Thoracic aorta (tissue), 2 donors: Measurements from ENCODE around the gene ABLIM2. TPM values are rescaled to one million over a fixed set of nuclear protein-coding genes. Genes with fewer than 3 reads are reported as not detected.

ENCODE experiments used
- ATAC-seq: fragments of 150-250 bp; one replicate; pipeline ENCODE4 v1.8.0; 2017; ENCODE audit warnings: low read depth; ENCODE audit not compliant: insufficient number of reproducible peaks, low FRiP score
- DNase-seq: peaks from one replicate; pipeline ENCODE4 v3.0.0-alpha.2; 2020; ENCODE audit warnings: low spot score
- H3K27ac ChIP-seq, 2 donors: fragments of 200-600 bp; sonication (generic); 1 replicate in 1 of 2; 2 replicates in 1 of 2; pipeline ENCODE4 v1.5.1; 2016; ENCODE audit warnings: mild to moderate bottlenecking in 2 of 2, moderate library complexity in 2 of 2
- H3K27me3 ChIP-seq: fragments of 200-600 bp; sonication (generic); replicated peaks from 2 replicates; pipeline ENCODE4 v1.6.0; 2016; ENCODE audit warnings: mild to moderate bottlenecking; ENCODE audit not compliant: insufficient read depth
- H3K36me3 ChIP-seq: fragments of 200-600 bp; sonication (generic); one replicate; pipeline ENCODE4 v1.5.1; 2016
- H3K4me1 ChIP-seq, 2 donors: fragments of 200-600 bp; sonication (generic); 1 replicate in 1 of 2; 2 replicates in 1 of 2; pipeline versions ENCODE4 v1.5.1 to v1.6.0; 2016; ENCODE audit warnings: low read depth in 2 of 2, mild to moderate bottlenecking in 1 of 2; ENCODE audit not compliant: control insufficient read depth in 1 of 2
- H3K4me3 ChIP-seq: fragments of 200-600 bp; sonication (generic); 2 replicates; pipeline ENCODE4 v1.5.1; 2016; ENCODE audit warnings: mild to moderate bottlenecking
- H3K9me3 ChIP-seq: fragments of 200-600 bp; sonication (generic); 2 replicates; pipeline ENCODE4 v1.5.1; 2016
- total RNA-seq, 2 donors: library from RNA; depleted of rRNA; stranded (reverse); fragments of >200 nt; gene quantifications; one replicate each; pipeline versions ENCODE4 v1.1.0 to v1.2.3, GENCODE V29; 2016
- TF ChIP-seq, protein P1 (sequence below): fragments of 200-600 bp; sonication (generic); IDR thresholded peaks from one replicate; pipeline ENCODE4 v1.5.1; 2019; ENCODE audit warnings: antibody characterized with exemption

The ABLIM2 gene
- total RNA-seq, 2 donors from 2014 or later = 25.6 to 28.6 TPM

DNA sequence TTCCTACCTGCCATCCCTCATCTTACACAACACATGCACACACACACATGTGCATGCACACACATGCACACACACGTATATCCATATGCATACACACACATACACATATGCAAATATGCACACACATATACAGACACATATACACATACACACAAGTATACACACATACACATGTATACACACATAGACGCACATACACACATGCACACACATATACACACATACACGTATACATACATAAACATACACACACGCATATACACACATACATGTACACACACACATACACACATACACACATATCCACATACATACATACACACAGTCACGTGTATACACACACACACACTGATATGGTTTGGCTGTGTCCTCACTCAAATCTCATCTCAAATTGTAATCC, 182.0 kb downstream of the ABLIM2 start:
- TF ChIP-seq, protein P1, sequence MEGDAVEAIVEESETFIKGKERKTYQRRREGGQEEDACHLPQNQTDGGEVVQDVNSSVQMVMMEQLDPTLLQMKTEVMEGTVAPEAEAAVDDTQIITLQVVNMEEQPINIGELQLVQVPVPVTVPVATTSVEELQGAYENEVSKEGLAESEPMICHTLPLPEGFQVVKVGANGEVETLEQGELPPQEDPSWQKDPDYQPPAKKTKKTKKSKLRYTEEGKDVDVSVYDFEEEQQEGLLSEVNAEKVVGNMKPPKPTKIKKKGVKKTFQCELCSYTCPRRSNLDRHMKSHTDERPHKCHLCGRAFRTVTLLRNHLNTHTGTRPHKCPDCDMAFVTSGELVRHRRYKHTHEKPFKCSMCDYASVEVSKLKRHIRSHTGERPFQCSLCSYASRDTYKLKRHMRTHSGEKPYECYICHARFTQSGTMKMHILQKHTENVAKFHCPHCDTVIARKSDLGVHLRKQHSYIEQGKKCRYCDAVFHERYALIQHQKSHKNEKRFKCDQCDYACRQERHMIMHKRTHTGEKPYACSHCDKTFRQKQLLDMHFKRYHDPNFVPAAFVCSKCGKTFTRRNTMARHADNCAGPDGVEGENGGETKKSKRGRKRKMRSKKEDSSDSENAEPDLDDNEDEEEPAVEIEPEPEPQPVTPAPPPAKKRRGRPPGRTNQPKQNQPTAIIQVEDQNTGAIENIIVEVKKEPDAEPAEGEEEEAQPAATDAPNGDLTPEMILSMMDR = no peak

DNA sequence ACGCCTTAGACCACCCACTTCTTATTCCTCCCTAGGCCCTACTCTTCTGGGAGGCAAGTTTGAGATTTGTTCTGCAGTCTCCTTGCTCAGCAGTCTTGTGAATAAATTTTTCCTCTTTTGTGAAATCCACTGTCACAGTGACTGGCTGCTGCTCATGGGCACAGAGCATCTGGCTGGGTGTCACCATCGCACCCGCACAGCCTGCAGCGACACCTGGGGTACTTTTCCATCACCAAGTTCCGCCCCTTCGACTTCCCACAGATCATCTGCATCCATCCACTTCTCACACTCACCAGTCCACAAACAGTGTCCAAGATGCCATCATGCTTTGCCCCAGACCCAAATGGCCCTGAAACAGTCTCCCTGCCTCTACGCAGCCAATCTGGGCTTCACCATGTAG, 182.6 kb downstream of the ABLIM2 start:
- ATAC-seq (no peak), DNase-seq (no peak)
- Histone ChIP-seq H3K27ac (no peak overlapping the region), H3K4me1 (peaks cover 3 to 20% of the 10 kb centered on the region in 2 donors), H3K27me3 (no peaks in the 10 kb centered on the region), H3K36me3 (no peaks in the 10 kb centered on the region), H3K4me3 (no peak overlapping the region), H3K9me3 (no peaks in the 10 kb centered on the region)
- TF ChIP-seq, protein P1 = no peak

More for the DNA sequence above, 182.0 kb downstream of the ABLIM2 start:
- Histone ChIP-seq H3K27ac (no peak overlapping the region), H3K27me3 (no peaks in the 10 kb centered on the region), H3K4me1 (peaks cover 3 to 19% of the 10 kb centered on the region in 2 donors), H3K9me3 (no peaks in the 10 kb centered on the region), H3K36me3 (no peaks in the 10 kb centered on the region), H3K4me3 (no peak overlapping the region)
- ATAC-seq (no peak), DNase-seq (no peak)

DNA sequence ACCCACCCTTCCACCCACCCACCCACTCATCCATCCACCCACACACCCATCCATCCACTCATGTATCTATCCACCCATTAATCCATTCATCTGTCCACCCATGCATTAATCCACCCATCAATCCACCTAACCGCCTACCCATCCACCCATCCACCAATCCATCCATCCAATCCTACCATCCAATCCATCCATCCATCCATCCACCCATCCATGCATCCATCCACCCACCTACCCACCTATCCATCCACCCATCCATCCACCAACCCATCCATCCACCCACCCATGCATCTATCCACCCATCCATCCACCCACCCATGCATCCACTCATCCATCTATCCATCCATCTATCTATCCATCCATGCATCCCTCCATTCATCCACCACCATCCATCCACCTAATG, 184.2 kb downstream of the ABLIM2 start:
- no peak for ATAC-seq
- peaks cover 15 to 35% of the 10 kb centered on the region in 2 donors for H3K4me1 ChIP-seq
- H3K27ac ChIP-seq = no peak overlapping the region

DNA sequence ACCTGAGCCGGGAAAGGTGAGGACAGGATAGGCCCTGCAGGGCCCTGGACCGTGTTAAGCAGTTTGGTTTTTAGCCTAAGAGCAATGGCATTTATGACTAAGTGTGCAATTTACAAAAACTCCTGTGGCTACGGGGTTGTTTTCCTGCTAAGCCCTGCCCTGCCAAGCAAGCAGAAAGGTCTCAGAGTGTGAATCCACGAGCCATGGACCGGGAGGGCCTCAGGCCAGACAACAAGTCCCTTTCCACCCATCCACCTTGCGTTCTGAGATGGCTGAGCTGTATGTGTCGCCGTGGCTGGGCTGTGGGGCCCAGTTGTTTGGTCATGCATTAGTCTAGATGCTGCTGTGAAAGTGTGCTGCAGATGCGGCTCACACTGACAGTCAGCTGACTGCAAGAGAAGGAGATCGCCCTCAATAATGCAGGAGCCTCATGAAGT, 185.1 kb downstream of the ABLIM2 start:
- ATAC-seq (no peak), DNase-seq (no peak)
- Histone ChIP-seq H3K36me3 (no peaks in the 10 kb centered on the region), H3K4me3 (no peak overlapping the region), H3K9me3 (no peaks in the 10 kb centered on the region), H3K27me3 (no peaks in the 10 kb centered on the region), H3K4me1 (peaks cover 22 to 42% of the 10 kb centered on the region in 2 donors), H3K27ac (peak overlapping the region; percentile 53 to 70)
- TF ChIP-seq, protein P1 = no peak

More for the DNA sequence above, 184.2 kb downstream of the ABLIM2 start:
- DNase-seq = no peak
- H3K36me3 ChIP-seq = no peaks in the 10 kb centered on the region
- H3K27me3 ChIP-seq = no peaks in the 10 kb centered on the region
- TF ChIP-seq, protein P1 = no peak
- H3K4me3 ChIP-seq = no peak overlapping the region
- H3K9me3 ChIP-seq = no peaks in the 10 kb centered on the region

DNA sequence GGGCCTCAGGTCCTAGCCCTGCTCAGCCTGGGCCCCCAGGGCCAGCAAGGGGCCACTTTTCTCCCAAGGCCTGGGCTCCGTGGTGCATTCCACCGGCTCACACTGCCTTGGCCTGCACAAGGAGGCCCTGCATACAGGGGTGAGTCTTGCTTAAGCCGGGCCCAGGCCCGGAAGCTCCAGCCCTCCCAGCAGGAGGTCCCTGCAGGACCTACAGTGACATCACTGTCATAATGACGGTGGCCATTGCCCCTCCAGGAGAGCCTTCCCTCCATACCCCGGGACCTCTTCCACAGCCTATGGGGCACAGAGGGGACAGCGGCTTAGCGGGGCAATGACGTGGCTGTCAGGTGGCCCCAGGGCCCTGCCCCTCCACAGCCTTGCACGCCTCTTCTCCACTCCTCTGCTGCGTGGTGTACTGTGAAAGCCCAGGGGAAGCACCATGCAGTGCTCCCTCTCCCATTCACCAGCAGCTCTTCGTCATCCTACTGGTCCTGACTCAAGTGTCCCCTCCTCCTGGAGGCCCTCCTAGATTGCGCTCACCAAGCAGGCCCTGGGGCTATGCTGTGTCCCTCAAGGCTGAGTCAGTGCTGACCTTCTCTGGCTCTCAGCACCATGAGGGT, 186.6 kb downstream of the ABLIM2 start:
- H3K9me3 ChIP-seq = no peaks in the 10 kb centered on the region
- peak overlapping the region; percentile 17 to 70 for H3K27ac ChIP-seq
- H3K36me3 ChIP-seq = no peaks in the 10 kb centered on the region
- TF ChIP-seq, protein P1 = no peak
- peaks cover 22 to 48% of the 10 kb centered on the region in 2 donors for H3K4me1 ChIP-seq
- ATAC-seq (no peak), DNase-seq (no peak)
- H3K27me3 ChIP-seq = no peaks in the 10 kb centered on the region
- no peak overlapping the region for H3K4me3 ChIP-seq
